Smooth muscle cell (in vitro differentiated cells): Measurements from ENCODE around the gene TRIM37. TPM values are rescaled to one million over a fixed set of nuclear protein-coding genes. Genes with fewer than 3 reads are reported as not detected.
"Not testable (repeated sequence)": the region's sequence is repeated elsewhere in the genome, so short reads cannot be mapped to it uniquely, and the experiment has no call there.

ENCODE experiments used
- DNase-seq: peaks from one replicate; lab custom pipeline; 2025; ENCODE audit not compliant: unreplicated experiment; lab: John Stamatoyannopoulos, UW
- H2AFZ ChIP-seq: fragments of 200-600 bp; sonication (generic); 2 replicates; pipeline ENCODE4 v1.6.0; 2016; ENCODE audit warnings: antibody characterized with exemption, low read depth, mild to moderate bottlenecking
- H3F3A ChIP-seq: fragments of 200-600 bp; sonication (generic); 2 replicates; pipeline ENCODE4 v1.6.0; 2017; ENCODE audit warnings: antibody characterized with exemption, low read depth
- H3K27ac ChIP-seq: fragments of 200-600 bp; sonication (generic); 2 replicates; pipeline ENCODE4 v1.5.1; 2016; ENCODE audit warnings: low read depth, mild to moderate bottlenecking
- H3K27me3 ChIP-seq: fragments of 200-600 bp; sonication (generic); 2 replicates; pipeline ENCODE4 v1.6.1; 2016; ENCODE audit warnings: low read depth, mild to moderate bottlenecking
- H3K36me3 ChIP-seq: fragments of 200-600 bp; sonication (generic); 2 replicates; pipeline ENCODE4 v1.5.1; 2016; ENCODE audit warnings: low read depth
- H3K4me1 ChIP-seq: fragments of 200-600 bp; sonication (generic); 2 replicates; pipeline ENCODE4 v1.5.1; 2016; ENCODE audit warnings: low read depth
- H3K4me2 ChIP-seq: fragments of 200-600 bp; sonication (generic); 2 replicates; pipeline ENCODE4 v1.6.0; 2016; ENCODE audit warnings: mild to moderate bottlenecking
- H3K4me3 ChIP-seq: fragments of 200-600 bp; sonication (generic); 2 replicates; pipeline ENCODE4 v1.5.1; 2016; ENCODE audit warnings: mild to moderate bottlenecking
- H3K79me2 ChIP-seq: fragments of 200-600 bp; sonication (generic); 2 replicates; pipeline ENCODE4 v1.6.0; 2016; ENCODE audit warnings: low read depth, mild to moderate bottlenecking
- H3K9ac ChIP-seq: fragments of 200-600 bp; sonication (generic); 2 replicates; pipeline ENCODE4 v1.6.0; 2016; ENCODE audit warnings: low read depth
- H3K9me3 ChIP-seq: fragments of 200-600 bp; sonication (generic); replicated peaks from 2 replicates; pipeline ENCODE4 v1.5.1; 2016; ENCODE audit warnings: low read depth
- H4K20me1 ChIP-seq: fragments of 200-600 bp; sonication (generic); 2 replicates; pipeline ENCODE4 v1.6.0; 2016; ENCODE audit warnings: low read depth
- WGBS: methylation state at CpG from one replicate; pipeline ENCODE4 v1.1.7; 2016; ENCODE audit warnings: low lambda C conversion rate; 5-methylcytosine and 5-hydroxymethylcytosine counted together
- polyA plus RNA-seq: library from polyadenylated mRNA; unstranded; fragments of >200 nt; fragmentation: Nextera tagmentation; extraction: Ambion mirVana; gene quantifications from 2 replicates; pipeline ENCODE4 v1.2.1, GENCODE V29; 2016
- total RNA-seq: library from RNA; depleted of rRNA; stranded (reverse); fragments of >200 nt; gene quantifications from 2 replicates; pipeline ENCODE4 v1.2.3, GENCODE V29; 2014
- TF ChIP-seq, protein P1 (sequence below): fragments of 200-600 bp; sonication (generic); IDR thresholded peaks from 2 replicates; pipeline ENCODE4 v1.5.1; 2017; ENCODE audit warnings: borderline replicate concordance, mild to moderate bottlenecking, antibody characterized with exemption; ENCODE audit not compliant: insufficient read depth, poor library complexity, severe bottlenecking

The TRIM37 gene
- total and polyA plus RNA-seq, 2 experiments from 2014 or later, result 8.0 to 16.5 TPM

DNA sequence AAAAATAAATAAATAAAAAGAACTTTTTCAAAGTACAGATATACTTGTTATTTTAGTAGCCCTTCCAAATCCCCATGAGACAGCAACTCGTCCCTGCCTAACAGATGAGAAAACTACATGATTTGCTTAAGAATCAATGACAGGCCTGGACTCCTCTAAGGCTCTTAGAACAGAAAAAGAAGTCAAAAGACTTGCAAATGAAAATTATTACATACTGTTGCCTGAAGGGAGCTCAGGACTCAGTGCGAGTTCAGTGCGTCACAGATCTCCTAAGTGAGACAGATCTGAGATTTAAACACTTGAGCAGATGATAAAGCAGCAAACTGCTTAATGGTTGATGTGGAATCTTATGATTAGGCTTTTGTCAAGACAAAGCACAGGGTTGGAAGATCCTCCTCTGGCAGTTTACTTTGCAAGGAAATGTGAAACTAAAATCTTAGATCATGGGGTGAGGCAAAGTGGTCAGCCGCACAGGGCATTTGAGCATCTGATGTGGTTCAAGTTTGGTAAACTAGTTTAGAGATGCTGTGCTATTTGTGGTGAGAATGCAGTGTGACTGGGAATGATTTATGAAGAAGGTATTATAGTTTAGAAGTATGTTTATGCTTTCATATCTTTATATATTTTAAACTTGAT is 138.1 kb downstream of the TRIM37 start:
- no peak overlapping the region for H3K9ac ChIP-seq
- H3K79me2 ChIP-seq, result no peaks in the 10 kb centered on the region
- no peaks in the 10 kb centered on the region for H3K9me3 ChIP-seq
- H3K27ac ChIP-seq, result no peak overlapping the region
- H3F3A ChIP-seq, result no peaks in the 10 kb centered on the region
- H3K4me2 ChIP-seq, result peak overlapping the region; percentile 2
- 58% methylated on average over 4 of the region's 4 CpGs for WGBS
- DNase-seq, result no peak
- no peaks in the 10 kb centered on the region for H4K20me1 ChIP-seq
- no peak overlapping the region for H2AFZ ChIP-seq
- H3K4me3 ChIP-seq, result no peak overlapping the region
- no peaks in the 10 kb centered on the region for H3K4me1 ChIP-seq
- no peaks in the 10 kb centered on the region for H3K36me3 ChIP-seq
- H3K27me3 ChIP-seq, result no peaks in the 10 kb centered on the region
- TF ChIP-seq, protein P1, sequence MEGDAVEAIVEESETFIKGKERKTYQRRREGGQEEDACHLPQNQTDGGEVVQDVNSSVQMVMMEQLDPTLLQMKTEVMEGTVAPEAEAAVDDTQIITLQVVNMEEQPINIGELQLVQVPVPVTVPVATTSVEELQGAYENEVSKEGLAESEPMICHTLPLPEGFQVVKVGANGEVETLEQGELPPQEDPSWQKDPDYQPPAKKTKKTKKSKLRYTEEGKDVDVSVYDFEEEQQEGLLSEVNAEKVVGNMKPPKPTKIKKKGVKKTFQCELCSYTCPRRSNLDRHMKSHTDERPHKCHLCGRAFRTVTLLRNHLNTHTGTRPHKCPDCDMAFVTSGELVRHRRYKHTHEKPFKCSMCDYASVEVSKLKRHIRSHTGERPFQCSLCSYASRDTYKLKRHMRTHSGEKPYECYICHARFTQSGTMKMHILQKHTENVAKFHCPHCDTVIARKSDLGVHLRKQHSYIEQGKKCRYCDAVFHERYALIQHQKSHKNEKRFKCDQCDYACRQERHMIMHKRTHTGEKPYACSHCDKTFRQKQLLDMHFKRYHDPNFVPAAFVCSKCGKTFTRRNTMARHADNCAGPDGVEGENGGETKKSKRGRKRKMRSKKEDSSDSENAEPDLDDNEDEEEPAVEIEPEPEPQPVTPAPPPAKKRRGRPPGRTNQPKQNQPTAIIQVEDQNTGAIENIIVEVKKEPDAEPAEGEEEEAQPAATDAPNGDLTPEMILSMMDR, result no peak

DNA sequence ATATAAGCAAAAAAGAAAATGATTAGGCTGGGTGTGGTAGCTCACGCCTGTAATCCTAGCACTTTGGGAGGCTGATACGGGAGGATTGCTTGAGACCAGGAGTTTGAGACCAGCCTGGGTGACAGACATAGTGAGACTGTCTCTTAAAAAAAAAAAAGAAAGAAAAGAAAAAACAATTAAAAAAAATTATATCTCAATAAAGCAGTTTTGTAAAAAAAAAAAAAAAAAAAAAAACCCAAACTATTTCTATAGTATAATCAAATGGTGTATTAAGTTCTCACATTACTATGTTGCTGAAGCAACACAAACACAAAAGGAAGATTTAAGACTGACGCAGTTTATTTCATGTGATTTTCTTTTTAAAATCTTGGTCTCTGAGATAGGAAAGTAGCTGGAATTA is 140.5 kb downstream of the TRIM37 start:
- Histone ChIP-seq H3K79me2 (no peaks in the 10 kb centered on the region), H4K20me1 (no peaks in the 10 kb centered on the region), H3K27ac (no peak overlapping the region), H3K4me2 (no peak overlapping the region), H3F3A (no peaks in the 10 kb centered on the region), H3K4me1 (no peaks in the 10 kb centered on the region), H3K27me3 (no peaks in the 10 kb centered on the region), H2AFZ (no peak overlapping the region), H3K36me3 (no peaks in the 10 kb centered on the region), H3K9me3 (no peaks in the 10 kb centered on the region), H3K4me3 (no peak overlapping the region), H3K9ac (no peak overlapping the region)
- TF ChIP-seq, protein P1, result no peak
- no peak for DNase-seq
- WGBS, result 100% methylated on average over 3 of the region's 3 CpGs

DNA sequence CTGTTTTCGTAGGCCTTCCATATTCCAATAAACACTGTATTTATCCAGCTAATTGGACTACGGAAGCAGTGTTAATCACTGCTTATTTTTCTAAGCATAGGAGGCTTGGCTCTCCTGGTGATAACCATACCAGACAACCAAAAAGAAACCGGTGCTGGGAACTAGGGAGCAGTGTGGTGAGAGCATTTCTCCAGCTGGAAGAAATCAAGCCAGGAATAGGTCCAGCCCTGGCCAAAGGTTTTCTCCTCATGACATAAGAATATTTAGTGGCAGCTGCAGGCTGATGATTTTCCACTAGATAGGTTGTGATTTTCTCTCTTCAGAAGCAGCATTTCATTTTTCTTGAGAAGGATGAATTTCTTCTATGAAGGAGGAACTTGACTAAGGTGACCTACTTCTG is 141.5 kb downstream of the TRIM37 start:
- H3K27ac ChIP-seq, result no peak overlapping the region
- TF ChIP-seq, protein P1, result no peak
- no peak overlapping the region for H3K4me3 ChIP-seq
- H3K9me3 ChIP-seq, result no peaks in the 10 kb centered on the region
- H3K27me3 ChIP-seq, result no peaks in the 10 kb centered on the region
- H3K79me2 ChIP-seq, result no peaks in the 10 kb centered on the region
- no peak for DNase-seq
- H2AFZ ChIP-seq, result no peak overlapping the region
- H3F3A ChIP-seq, result no peaks in the 10 kb centered on the region
- H3K4me1 ChIP-seq, result no peaks in the 10 kb centered on the region
- H3K9ac ChIP-seq, result no peak overlapping the region
- no peaks in the 10 kb centered on the region for H3K36me3 ChIP-seq
- H3K4me2 ChIP-seq, result no peak overlapping the region
- 73% methylated on average over 3 of the region's 3 CpGs for WGBS
- no peaks in the 10 kb centered on the region for H4K20me1 ChIP-seq

DNA sequence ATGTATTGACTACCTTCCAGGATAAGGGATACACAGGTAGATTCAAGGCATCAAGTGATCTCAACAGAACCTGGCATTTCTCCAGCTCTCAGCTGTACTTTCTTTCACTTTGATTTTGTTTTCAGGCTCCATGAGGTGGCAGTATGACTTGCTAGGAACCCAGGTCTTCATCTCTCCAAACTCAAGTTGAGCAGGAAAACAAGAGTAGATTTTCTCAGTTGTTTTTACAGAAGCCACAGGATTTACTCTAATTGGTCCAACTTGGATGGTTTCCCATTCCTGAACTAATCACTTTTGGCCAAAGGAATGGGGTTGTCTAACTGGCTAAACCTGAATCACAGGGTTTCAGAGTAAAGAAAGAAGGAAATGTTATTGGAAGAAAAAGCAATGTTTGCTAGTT is 146.6 kb downstream of the TRIM37 start:
- Histone ChIP-seq H3K36me3 (no peaks in the 10 kb centered on the region), H3K79me2 (no peaks in the 10 kb centered on the region), H3K4me3 (no peak overlapping the region), H3K27me3 (no peaks in the 10 kb centered on the region), H2AFZ (no peak overlapping the region), H3K27ac (peak overlapping the region; percentile 14), H3K9me3 (no peaks in the 10 kb centered on the region), H3F3A (no peaks in the 10 kb centered on the region), H4K20me1 (no peaks in the 10 kb centered on the region), H3K9ac (no peak overlapping the region), H3K4me2 (no peak overlapping the region), H3K4me1 (peaks cover 7% of the 10 kb centered on the region)
- DNase-seq, result no peak
- TF ChIP-seq, protein P1, result no peak

DNA sequence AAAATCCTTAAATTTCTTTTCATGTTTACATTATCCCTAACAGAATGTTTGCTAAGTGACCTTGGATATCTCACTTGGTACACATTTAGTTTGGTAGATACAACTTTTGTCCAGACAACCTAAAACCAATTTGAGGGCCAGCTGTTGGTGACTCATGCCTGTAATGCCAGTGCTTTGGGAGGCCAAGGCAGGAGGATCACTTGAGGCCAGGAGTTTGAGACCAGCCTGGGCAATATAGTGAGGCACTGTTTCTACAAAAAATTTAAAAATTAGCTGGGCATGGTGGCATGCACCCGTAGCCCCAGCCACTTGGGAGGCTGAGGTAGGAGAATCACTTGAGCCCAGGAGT is 149.0 kb downstream of the TRIM37 start:
- 92% methylated on average over 1 of the region's 1 CpG for WGBS
- H3K36me3 ChIP-seq, H3K4me2 ChIP-seq, H3K79me2 ChIP-seq, DNase-seq, H4K20me1 ChIP-seq, H2AFZ ChIP-seq, H3K27me3 ChIP-seq, H3K27ac ChIP-seq, H3K9ac ChIP-seq, H3K4me1 ChIP-seq, H3K4me3 ChIP-seq, H3K9me3 ChIP-seq, H3F3A ChIP-seq: not testable (repeated sequence)
